HTERT RPE-1 (cell line): ENCODE data around the gene SLC11A2.
"Not testable (repeated sequence)": the region's sequence is repeated elsewhere in the genome, so short reads cannot be mapped to it uniquely, and the experiment has no call there.

ENCODE experiments used
- in situ Hi-C: fragments of 300-500 bp; cut with MboI; formaldehyde crosslinking; loops from 4 replicates; pipeline ENCODE4 v1.14.3; 2020; ENCODE audit warnings: low sequenced_read_pairs

SLC11A2 gene

DNA sequence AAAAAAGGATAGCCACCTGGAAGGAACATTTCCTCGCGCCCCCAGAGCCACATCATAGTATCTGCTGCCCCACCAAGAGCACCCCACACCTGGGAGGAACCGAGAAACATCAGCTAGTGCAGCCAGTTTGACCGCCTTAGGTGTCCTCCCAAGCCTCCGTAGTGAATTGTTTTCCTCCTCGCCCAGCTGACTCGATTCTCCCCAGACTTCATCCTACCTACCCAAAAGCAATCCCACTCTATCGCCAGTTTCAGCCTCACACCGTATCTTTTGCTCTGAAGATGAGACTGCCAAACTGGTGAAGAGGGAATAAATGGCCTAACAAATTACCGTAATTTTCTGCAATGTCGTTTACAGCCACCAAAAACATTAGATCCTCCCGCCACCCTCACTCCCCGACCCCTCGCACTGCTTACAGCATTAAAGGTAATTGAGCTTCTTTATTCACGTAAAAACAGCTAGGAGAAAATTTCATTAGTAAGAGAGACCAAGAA is 1.2 kb upstream of the SLC11A2 start:
- in situ Hi-C loops = no loop called here

DNA sequence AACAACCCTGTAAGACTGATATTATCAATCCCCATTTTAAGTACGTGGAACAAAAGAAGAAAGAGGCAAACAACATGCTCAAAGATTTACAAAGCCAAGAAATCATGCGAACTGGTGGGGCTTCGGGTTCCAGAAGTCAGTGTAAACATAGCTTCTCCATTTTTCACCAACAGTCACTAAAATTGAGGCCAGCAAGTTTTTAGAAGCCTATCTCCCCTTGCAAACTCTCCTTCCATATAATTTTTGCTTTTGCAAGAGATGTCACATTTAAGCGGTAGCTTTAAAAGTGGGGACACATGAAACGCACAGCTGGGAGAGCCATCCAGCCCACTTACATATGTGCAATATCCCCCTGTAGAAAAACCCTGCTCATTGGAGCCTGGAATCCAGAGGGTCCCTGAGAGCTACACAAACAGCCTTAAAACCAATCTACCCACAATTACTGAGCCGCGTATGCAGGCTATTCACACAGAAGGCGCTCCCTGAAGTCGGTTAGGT is 797 bp downstream of the SLC11A2 start:
- in situ Hi-C loops = no loop called here

DNA sequence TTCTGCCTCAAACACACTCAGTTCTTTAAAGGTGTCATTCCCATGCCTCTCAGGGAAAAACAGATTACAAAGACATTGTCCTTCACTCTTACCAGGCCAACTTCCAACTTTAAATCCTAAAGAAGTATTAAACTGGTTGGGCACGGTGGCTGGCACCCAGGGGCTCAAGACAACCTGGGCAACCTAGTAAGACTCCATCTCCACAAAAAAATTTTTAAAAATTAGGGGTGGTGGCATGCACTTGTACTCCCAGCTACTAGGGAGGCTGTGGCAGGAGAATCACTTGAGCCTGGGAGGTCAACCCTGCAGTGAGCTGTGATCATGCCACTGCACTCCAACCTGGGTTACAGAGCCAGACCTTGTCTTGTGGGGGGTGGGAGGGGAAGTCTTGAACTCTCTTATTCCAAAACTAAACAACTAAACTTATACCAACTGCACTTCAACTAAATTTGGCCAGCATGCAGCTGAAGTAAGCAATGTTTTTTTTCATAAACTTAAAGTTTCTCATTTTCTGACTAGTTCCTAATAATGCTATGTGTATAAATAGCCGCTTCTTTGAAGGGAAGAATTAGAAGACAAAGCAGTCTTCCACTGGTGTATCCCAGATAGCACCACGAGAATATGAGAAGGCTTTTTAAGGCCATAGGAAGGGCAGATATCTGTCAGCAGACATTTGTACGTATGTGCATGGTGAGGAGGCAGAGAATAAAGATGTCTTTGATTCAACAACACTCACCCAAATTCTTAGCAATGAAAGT is 2.4 kb downstream of the SLC11A2 start:
- in situ Hi-C loops = no loop called here

DNA sequence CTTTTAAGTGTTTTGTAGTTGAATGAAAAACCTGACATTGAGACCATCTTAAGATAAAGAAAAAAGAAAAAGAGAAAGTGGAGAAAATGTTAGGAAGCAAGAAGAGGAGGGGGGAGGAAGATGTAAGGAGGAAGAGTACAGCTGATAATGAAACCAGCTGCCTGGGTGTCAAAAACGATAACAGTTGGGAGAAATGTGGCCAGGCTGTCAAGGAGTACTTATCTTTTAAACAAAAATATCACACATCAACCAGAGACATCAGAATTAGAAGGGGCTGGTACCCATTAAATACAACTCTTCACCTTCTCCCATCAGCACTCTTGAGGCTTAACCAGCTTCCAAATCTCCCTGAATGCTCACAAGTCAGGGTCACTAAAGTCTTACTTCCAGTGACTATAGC is 4.5 kb downstream of the SLC11A2 start:
- in situ Hi-C loops = no loop called here

DNA sequence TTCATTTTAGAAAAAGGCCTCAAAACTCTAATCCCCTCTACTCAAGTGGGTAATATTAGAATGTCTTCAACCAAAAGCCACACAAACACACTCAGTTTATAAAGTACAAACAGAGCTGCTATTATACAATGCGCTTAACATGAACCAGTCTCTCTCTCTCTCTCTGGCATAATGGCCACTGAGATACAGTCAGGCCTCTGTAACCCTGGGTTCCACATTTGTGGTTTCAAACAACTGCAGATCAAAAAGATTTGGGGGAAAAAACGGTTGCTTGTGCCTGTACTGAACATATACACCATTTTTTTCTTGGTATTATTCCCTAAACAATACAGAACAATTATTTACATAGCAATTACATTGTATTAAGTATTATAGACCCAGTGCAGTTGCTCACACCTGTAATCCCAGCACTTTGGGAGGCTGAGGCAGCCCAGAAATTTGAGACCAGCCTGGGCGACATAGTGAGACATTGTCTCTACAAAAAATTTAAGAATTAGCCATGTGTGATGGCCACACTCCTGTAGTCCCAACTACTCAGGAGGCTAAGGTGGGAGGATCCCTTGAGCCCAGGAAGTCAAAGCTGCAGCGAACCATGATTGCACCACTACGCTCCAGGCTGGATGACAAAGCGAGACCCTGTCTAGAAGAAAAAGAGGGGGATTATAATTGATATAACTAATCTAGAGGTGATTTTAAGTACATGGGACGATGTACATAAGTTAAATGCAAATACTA is 5.6 kb downstream of the SLC11A2 start:
- in situ Hi-C loops = no loop called here

DNA sequence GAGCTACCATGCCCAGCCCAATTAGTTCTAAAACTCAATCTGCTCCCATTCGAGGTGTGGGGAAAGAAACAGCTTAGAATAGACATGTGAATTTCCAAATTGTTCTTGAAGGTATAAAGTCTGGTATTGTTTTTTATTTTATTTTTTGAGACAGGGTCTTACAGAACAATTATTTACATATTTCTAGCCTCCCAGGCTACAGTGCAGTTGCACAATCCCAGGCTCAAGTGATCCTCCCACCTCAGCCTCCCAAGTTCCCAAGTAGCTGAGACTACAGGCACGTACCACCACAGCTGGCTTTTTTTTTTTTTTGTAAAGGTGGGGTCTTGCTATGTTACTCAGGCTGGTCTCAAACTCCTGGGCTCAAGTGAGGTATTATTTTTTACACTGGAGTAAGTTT is 6.3 kb downstream of the SLC11A2 start:
- in situ Hi-C loops = no loop called here

DNA sequence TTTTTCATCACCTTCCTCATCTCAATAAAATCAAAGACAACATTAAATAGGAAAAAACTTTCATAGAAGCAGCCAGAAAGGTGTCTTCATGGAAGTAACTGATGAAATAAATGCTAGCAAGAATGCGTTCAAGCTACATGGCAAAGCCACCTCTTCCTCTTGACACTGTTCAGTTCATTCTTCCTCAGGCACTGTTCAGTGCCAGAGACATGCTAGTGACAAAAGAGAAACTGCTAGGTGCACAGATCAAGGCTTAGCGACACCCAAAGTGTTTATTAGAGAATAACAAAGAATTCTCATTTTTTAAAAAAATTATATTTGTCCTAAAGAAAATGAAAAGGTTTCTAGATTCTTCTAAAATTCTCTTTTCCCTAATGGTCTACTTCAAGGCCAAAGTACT is 7.2 kb downstream of the SLC11A2 start:
- in situ Hi-C loops = no loop called here

DNA sequence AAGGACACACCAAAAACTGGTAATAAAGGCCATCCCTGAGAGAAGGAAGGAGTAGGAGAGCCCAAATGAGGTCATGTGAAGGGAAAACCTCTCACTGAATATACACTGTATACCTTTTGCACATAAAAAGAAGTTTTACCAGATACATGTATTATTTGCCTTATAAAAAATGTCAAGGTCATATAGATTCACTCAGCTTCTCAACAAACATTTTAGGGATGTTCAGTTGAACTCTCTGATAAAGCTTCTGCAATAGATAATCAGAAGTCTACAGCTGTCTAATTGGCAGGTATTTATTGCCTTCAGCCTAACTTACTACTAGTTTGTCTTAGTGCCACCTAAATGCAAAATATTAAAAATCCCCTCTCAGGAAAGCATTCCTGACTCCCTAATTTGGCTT is 8.7 kb downstream of the SLC11A2 start:
- in situ Hi-C loops = no loop called here

DNA sequence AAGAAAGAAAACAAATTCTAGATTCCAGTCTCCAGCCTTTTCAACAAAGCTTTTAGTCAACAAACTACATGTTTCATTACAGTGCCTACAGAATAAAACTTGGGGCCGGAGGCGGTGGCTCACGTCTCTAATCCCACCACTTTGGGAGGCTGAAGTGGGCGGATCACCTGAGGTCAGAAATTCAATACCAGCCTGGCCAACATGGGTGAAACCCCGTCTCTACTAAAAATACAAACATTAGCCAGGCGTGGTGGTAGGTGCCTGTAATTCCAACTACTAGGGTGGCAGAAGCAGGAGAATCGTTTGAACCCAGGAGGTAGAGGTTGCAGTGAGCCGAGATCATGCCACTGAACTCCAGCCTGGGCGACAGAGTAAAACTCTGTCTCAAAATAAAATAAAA is 11.7 kb downstream of the SLC11A2 start:
- in situ Hi-C loops = not testable (repeated sequence)

DNA sequence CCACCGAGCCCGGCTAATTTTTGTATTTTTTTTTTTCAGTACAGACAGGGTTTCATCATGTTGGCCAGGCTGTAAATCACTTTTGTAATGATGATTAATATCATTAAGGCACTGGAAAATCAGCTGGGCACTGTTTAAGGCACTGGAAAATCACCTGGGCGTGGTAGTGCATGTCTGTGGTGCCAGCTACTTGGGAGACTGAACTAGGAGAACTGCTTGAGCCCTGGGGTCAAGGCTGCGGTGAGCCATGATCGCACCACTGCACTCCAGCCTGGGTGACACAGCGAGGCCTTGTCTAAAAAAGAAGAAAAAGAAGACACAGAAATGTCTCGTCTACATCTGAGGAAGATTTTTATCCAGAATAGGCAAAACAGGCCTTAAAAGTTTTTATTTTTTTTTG is 12.7 kb downstream of the SLC11A2 start:
- in situ Hi-C loops = no loop called here

DNA sequence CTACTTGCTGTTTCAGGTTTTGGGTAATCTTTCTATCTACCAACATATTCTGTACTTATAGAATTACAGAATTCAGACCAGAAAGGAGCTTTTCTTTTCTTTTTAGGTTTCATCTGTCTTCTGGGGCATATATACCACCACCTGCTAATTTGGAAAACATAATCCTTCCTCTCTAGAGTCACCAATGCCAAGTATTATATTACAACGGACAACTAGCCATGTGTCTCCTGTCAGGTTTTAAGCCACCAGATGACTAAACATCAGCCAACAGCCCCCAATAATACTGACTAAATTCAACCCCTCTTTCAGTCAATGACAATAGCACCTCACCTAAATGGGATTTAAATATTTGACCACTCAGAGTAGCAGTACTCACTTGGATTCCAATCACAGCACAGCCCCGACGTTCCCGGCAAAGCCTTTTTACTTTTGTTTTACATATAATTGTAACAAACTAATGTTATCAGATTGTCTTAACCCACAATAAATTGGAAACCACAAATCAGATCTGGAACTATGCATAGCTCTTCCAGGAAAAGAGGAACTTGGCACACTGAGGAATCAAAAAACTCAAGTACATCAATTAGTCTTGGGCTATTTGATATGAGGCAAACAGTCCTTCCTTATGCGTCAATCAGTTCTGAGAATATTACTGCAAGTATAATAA is 13.5 kb downstream of the SLC11A2 start:
- in situ Hi-C loops = no loop called here

DNA sequence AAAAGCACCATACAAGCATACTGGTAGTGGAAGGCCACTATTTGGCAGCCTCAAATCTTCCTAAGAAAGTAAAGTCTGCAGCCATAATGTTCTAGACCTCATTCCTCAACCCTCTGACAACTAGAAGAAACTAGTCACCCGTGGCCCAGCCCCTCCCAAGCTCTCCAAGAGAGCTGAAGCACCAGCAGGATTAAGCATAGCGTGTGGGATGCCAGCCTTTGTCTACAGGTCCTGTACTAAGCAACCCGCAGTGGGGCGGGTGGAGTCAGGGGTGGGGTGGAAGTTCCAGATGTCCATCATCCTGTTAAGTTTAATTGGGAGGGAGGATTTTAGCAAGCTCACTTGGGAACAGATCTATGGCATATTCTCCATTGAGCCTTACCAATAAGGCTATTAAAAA is 14.2 kb downstream of the SLC11A2 start:
- in situ Hi-C loops = no loop called here

DNA sequence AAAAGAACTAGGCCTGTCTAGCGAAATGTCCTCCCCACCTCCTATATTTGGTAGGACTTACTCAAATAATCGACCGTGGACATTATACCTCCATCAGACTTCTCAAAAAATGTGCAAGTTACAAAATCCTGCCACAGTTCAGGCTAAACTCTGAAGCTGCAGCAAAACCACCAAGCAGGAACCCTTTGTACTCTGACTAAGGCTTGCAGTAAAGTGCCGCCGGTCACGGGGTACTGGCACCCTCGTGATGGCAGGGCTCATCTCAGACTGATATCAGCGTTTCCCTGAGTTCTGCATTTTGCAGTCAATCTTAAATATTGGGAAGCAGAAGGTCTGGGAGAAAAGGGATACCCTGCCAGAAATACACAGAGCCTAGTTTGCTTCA is 17.1 kb downstream of the SLC11A2 start:
- in situ Hi-C loops = no loop called here

DNA sequence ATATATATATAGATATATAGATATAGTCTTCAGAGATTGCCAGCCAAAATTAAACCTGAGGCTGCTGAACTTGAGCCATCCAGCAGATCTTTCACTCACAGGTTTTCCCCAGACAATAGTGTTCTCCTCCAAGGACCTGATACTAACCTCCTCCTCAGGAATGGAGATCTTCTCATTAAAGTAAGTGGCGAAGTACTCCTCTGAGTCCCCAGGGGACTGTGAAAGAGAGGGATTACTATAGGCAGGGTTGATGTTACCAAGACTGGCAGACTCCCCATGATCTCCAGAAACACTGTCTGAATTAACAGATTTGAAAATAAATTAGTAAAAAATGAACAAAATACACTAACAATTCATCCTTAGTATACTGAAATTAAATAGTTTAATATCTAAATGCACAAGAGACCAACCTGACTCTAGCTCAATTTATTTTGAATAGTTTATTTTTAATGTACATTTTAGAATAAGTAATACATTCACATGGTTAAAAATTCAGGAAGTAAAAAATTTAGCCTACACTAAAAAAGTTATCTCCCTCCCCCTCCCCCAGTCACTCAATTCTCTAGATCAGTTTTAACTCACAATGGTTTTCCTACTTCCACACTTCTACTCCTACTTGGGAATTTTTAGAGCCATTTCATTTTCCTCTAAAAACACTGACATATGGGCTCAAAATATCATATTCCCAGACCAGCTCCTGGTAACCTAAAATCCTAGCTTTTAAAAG is 17.7 kb downstream of the SLC11A2 start:
- in situ Hi-C loops = no loop called here

DNA sequence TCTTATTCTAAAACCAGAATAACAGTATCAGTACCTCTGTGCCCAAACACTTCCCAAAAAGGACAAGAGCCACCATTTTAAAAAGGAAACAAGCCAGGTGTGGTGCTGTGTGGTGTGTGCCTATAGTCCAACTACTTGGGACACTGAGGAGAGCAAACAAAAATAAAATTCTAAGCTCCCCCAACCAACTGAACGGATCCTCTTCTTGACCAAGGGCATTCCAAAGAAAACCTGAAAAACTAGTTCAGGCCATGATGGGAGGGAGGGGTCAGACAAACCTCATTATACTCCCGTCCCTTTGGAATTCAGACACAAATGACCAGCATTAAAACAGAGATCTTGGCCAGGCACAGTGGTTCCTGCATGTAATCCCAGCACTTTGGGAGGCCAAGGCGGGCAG is 20.5 kb downstream of the SLC11A2 start:
- in situ Hi-C loops = no loop called here

DNA sequence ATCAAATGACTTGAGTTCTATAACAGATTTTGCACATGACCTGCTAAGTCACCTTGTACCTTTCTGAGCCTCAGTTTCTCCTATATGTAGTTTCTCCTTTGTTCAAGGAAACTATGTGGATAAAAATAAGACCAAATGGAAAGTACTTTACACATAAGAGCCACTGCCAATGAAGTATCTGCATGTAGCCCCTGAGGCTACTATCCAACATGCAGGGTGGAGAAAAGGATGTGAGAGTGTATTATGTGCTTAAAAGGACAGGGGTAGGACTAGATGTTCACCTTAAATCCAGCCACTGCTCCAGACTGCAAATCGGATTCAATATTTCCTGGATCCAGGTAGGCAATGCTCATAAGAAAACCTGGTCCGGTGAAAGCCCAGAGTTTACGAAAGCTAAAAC is 21.2 kb downstream of the SLC11A2 start:
- in situ Hi-C loops = no loop called here

DNA sequence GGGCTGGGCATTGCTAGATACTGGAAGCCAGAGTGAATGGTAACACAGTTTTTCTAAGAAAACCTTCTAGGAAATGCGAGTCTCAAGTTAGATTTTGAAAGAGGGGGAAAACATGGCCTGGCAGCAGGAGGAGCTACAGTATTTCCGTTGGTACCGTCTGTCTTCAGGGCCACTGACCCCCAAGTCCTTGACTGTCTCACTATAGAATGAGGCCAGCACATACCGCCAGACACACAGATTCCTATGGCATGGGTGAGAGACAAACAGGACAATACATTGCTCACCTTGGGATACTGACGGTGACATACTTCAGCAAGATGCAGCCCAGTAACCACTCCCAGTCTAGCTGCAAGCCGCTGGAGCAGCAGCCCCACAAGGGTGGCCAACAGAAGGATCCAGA is 21.7 kb downstream of the SLC11A2 start:
- in situ Hi-C loops = no loop called here

DNA sequence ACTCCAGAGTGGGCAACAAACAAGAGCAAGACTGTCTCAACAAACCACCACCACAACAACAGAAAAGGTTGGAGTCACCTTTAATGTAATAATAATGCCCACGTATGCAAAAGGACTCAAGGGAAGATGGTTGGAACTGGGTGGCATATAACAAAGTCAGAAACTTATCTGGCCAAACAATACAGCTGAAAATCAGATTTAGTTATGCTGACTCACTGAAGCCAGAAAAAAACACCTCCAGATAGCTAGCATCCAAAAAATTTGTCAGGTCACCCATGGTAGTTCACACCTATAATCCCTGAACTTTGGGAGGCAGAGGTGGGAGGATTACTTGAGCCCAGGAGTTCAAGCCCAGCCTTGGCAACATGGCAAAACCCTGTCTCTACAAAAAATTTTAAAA is 24.4 kb downstream of the SLC11A2 start:
- in situ Hi-C loops = no loop called here

DNA sequence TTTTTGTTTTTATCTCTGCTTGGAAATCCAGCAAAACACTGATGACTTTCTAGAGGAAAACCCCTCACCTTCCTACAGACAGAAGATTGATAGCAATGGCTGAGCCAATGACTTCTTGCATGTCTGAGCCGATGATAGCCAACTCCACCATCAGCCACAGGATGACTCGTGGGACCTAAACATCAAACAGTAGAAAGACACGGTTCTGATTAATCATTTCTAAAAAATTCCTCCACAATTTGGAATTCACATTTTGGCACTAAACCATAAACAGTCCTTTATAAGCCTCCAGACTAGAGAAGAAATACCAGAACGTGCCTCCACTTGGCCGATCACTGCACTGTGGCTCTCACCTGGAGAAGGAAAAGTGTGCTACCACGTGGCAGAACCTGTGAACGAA is 25.9 kb downstream of the SLC11A2 start:
- in situ Hi-C loops = no loop called here

DNA sequence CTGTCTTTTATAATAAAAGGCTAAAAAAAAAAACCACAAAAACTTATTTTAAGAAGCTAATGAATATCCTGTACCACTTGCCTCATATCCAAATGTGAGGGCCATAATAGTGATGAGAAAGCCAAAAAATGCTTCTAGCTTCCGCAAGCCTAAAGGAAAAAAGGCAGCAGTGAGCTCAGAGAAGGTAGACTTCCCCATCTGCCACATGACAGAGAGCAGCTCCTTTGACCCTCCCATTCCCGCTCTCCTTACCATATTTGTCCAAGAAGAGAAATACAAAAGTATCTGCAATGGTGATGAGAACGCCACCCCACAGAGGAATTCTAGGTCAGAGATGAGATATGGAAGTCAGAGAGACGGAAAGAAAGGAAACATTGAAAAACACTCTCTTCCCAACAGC is 27.1 kb downstream of the SLC11A2 start:
- in situ Hi-C loops = no loop called here

DNA sequence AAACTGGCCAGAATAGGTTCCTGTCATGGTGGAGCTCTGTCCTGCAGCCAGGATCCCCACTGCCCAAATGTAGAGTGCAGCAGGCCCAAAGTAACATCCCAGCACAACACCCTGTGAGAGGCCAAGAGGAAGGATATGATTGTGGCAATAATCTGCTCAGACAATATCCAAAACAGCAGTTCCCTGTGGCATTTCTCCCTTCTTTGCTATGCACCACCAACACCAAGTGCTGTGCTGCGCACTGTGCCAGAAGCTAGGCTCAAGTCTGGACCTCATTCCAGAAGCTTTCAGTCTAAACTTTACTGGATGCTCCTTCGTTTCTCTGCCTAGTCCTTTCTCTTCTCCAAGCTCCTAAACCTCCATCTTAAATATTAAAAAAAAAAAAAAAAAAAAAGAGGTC is 33.4 kb downstream of the SLC11A2 start:
- in situ Hi-C loops = no loop called here
